ENCODE measurements around the gene PCED1A.
A peak's percentile ranks its signal among the peaks of the same experiment; 100 is the strongest.

The PCED1A gene, protein sequence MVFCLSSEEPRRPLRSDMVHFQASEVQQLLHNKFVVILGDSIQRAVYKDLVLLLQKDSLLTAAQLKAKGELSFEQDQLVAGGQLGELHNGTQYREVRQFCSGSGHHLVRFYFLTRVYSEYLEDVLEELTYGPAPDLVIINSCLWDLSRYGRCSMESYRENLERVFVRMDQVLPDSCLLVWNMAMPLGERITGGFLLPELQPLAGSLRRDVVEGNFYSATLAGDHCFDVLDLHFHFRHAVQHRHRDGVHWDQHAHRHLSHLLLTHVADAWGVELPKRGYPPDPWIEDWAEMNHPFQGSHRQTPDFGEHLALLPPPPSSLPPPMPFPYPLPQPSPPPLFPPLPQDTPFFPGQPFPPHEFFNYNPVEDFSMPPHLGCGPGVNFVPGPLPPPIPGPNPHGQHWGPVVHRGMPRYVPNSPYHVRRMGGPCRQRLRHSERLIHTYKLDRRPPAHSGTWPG

DNA sequence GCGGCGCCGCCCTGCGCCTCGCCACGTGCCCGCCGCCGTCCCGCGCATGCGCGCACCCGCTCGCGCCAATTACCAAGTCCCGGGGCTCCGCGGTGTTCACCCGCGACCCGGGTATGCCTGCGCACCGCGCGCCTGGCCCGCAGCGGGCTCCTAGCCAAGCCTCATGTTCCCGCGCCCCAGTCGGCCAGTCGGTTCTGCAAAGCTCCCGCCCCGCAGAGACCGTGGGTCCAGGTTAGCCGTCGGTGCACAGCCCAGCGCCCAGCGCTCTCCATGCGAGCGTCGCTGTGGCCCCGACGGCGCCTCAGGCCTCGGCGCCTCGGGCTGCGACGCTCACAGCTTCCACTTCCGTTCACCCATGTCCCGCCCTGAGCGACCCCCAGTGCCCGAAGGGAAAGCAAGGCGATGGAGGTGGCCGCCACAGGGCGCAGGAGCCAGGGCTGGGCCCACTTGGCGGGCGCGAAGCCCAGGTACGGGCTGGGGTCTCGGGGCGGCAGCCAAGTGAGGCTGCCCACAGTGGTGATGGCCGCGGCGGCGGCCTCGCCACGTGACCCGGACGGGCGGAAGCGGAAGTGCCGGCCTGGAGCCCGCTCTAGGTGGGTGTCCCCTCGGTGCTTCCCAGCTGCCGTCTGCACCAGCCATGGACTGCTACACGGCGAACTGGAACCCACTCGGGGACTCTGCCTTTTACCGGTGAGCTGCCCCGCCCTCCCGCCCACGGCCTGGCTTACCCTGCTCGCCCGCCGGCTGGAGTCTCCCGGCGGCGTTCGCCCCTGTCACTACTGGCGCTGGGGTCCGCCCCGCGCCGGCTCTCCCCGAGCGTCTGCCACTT lies at the start of gene PCED1A, which contains the start of gene VPS16:
PCED1A (minus strand) TSS at position 518 of the 829 bp plus-strand sequence. CDS start 743 bp downstream, outside the sequence.
VPS16 (plus strand) TSS at position 608 of the 829 bp plus-strand sequence; CDS start at position 638, 30 bp downstream.
- TF ChIP-seq, protein P1, sequence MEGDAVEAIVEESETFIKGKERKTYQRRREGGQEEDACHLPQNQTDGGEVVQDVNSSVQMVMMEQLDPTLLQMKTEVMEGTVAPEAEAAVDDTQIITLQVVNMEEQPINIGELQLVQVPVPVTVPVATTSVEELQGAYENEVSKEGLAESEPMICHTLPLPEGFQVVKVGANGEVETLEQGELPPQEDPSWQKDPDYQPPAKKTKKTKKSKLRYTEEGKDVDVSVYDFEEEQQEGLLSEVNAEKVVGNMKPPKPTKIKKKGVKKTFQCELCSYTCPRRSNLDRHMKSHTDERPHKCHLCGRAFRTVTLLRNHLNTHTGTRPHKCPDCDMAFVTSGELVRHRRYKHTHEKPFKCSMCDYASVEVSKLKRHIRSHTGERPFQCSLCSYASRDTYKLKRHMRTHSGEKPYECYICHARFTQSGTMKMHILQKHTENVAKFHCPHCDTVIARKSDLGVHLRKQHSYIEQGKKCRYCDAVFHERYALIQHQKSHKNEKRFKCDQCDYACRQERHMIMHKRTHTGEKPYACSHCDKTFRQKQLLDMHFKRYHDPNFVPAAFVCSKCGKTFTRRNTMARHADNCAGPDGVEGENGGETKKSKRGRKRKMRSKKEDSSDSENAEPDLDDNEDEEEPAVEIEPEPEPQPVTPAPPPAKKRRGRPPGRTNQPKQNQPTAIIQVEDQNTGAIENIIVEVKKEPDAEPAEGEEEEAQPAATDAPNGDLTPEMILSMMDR (conservative IDR thresholded peaks at IDR 0.05), result no peak
- H3K27ac ChIP-seq, result peak within 1 kb of the TSS; percentile 91

DNA sequence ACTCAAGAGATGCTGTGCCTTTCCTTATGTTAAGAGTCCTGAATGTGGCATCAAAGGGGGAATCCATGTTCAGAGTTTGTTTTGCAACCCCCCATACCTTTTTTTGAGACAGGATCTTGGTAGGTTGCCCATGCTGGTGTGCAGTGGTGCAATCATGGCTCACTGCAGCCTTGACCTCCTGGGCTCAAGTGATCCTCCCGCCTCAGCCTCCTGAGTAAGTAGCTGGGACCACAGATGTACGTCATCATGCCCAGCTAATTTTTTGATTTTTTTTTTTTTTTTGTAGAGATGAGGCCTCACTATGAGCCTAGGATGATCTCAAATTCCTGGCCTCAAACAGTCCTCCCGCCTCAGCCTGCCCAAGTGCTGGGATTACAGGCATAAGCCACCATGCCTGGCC lies 49.3 kb upstream of the PCED1A start:
- TF ChIP-seq, protein P1 (conservative IDR thresholded peaks at IDR 0.05), result no peak
- no peak overlapping the region for H3K27ac ChIP-seq

DNA sequence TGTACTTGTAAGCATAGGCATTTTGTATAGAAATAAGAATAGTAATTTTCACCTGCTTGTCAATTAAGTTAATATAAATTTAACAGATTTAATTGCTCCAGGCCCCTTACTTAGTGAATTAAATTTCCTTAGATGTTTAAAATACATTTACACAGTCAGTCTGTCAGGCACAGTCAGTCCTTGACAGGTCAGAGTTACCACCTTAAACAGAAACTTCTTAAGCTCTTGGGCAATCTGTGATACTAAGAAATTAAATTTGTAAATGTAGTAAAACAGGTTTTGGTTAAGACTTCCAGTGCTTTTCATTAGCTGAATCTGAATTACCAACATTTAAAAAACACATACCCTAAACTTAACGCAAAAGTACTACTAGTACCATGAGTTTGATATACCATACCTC lies 48.8 kb upstream of the PCED1A start:
- H3K27ac ChIP-seq, result no peak overlapping the region

DNA sequence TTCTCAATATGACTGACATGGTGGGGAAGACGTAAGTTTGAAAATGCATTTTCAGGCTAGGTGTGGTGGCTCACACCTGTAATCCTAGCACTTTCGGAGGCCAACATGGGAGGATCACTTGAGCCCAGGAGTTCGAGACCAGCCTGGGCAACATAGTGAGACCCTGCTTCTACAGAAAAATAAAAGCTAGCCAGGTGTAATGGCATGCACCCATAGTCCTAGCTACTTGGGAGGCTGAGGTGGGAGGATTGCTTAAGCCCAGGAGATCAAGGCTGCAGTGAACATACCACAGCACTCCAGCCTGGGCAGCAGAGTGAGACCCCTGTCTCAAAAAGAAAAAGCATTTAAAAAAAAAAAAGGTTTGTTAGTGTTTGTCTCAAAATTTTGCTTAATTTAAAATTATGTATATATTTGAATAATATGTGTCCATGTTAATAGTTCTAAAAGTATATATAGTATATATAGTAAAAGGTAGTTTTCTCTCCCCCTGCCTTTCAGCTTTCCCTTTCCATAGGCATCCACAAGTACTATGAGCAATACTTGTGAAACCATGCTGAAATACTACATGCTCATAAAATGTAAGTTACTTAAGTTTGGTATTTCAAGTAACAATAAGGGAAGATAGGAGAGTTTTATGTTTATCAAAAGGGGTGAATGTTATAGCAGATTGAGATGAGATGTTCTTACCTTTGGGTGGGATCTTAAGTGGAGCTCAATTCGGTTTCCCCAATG lies 47.9 kb upstream of the PCED1A start:
- TF ChIP-seq, protein P1 (conservative IDR thresholded peaks at IDR 0.05), result no peak
- no peak overlapping the region for H3K27ac ChIP-seq

More for the DNA sequence above, 48.8 kb upstream of the PCED1A start:
- TF ChIP-seq, protein P1 (conservative IDR thresholded peaks at IDR 0.05), result no peak

DNA sequence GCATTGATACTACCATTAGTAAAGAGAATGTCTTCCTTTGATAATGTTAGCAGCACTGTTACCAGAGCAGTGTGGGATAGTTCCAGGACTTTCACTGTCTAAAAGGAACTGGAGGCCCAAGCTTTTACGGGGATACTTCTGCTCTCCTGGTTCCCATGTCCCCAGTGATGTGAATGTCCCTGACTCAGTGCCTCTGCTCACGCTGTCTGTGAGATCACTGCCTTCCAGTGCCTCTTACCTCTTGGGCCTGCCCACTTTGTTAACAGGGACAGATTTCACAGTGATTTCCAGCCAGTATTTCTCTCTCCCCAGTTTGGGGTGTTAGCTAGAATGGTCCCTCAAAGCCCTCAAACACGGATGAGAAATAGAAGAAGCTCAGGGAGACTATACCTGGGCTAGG lies 47.3 kb upstream of the PCED1A start:
- H3K27ac ChIP-seq, result no peak overlapping the region
- TF ChIP-seq, protein P1 (conservative IDR thresholded peaks at IDR 0.05), result no peak

DNA sequence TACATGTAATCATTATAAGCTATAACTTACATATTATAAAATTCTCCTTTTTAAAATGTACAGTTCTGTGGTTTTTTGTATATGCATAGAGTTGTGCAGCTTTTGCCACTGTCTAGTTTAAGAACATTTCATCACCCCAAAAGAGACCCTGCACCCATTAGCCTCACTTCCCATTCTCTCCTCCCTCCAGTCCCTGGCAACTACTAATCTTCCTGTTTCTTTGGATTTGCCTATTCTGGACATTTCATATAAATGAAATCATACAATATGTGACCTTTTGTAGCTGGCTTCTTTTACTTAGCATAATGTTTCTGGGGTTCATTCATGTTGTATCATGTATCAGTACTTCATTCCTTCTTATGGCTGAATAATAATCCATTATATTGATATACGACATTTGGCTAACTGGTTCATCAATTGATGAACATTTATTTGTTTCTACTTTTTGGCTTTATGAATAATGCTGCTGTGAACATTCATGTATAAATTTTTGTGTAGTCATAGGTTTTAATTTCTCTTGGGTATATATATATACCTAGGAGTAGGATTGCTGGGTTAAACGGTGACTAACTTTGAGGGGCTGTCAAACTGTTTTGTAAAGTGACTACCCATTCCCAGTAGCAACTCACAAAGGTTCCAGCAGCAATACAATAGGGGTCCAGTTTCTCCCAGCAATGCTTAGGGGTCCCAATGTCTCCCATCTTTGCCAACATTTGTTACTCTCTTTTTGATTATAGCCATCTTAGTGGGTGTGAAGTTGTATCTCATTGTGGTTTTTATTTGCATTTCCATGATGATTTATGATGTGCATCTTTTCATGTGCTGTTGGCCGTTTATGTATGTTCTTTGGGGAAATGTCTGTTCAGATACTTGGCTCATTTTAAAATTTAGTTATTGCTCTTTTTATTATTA lies 43.5 kb upstream of the PCED1A start:
- TF ChIP-seq, protein P1 (conservative IDR thresholded peaks at IDR 0.05), result no peak
- no peak overlapping the region for H3K27ac ChIP-seq
